RKO (cell line): ENCODE data around the gene VSIG8.

ENCODE experiments used
- DNase-seq: peaks from one replicate; pipeline ENCODE4 v3.0.0-alpha.2; 2016; ENCODE audit warnings: low spot score

VSIG8 gene

GRCh38 chr1:159856576-159856975 is 5.9 kb downstream of the VSIG8 start:
- no peak for DNase-seq

DNA sequence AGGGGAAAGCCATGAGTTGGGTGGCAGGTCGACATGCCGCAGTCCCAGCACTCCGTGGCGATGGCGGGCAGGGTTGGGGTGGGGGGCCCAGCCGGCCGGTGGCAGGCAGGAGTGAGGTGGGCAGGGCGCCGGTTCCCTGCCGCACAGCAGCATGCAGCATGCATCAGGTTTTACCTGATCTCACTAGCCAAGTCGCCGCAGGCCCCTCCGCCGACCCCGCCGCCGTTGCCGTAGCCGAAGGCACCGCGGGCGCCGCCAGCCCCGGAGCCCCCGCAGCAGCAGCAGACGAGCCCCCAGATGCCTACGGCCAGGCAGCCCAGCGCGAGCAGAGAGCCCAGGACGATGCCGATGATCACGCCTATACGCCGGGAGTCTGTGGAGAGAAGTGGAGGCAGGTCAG is 6.7 kb downstream of the VSIG8 start:
- no peak for DNase-seq

- DNase-seq, result peak; percentile 76
Measured at GRCh38 chr1:159854693-159855192, 7.7 kb downstream of the VSIG8 start.

GRCh38 chr1:159854116-159854692 is 8.3 kb downstream of the VSIG8 start:
- DNase-seq, result peak; percentile 31

GRCh38 chr1:159853417-159854115 is 8.9 kb downstream of the VSIG8 start:
- DNase-seq, result no peak

- no peak for DNase-seq
Measured at GRCh38 chr1:159851407-159851806, 11.1 kb downstream of the VSIG8 start.

- no peak for DNase-seq
Measured at GRCh38 chr1:159849626-159850366, 12.7 kb downstream of the VSIG8 start.

DNA sequence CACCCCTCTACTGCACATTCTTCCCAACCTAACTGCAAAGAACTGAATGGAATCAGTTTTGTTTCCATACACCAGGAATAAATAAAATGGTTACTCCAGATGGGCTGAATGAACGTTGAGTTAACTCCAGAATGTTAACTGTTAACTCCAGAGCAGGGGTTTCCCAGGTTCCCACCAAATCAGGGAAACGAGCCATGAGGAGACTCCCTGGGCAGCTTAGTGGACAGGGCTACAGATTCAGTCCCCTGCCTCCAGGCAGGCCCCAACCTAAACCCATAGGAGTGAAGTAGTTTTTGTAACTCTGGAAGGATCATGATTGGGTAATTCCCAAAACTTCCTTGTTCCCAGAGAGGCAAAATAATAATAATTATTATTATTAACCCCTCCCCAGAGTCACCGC is 14.1 kb downstream of the VSIG8 start:
- DNase-seq, result no peak

DNA sequence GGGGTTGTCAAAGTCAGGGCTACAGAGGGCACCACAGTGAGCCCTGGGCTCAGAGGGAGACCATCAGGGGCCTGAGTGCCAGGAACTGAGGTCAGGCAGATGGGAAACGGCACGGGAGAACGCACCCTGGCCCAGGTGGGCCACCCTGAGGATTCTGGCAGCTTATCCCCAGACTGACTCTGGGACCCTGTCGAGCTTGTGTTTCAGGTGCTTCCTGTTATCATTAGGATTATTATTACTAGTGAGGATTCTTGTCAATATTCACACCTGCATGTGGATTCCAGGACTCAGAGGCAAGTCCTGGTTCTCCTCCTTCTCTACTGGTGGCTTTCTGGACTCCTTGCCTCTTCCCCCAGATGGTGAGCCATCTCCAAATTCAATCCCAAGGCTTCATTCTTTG is 15.2 kb downstream of the VSIG8 start:
- DNase-seq, result no peak

GRCh38 chr1:159845751-159846629 is 16.5 kb downstream of the VSIG8 start:
- no peak for DNase-seq

- DNase-seq, result no peak
Measured at GRCh38 chr1:159843459-159843858, 19.0 kb downstream of the VSIG8 start.

GRCh38 chr1:159841749-159842148 is 20.7 kb downstream of the VSIG8 start:
- DNase-seq, result no peak

- no peak for DNase-seq
Measured at GRCh38 chr1:159839116-159839849, 23.2 kb downstream of the VSIG8 start.

DNA sequence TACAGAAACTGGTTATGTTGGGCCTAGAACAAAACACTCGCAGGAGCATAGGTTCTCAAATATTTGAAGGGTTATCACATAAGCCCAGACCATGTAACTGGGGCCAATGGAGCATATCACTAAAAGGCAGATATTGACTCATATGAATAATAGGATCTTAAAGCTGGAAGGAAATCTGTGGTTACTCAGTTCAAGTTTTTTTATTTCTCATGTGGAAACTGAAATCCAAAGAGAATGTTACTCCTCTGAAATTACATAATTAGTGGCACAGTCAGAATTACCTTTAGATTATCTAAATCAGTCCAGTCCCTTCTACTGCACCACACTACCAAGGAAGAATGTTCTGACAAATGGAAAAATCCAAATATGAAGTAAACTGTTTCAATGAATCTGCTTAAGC is 23.7 kb downstream of the VSIG8 start:
- DNase-seq, result no peak

DNA sequence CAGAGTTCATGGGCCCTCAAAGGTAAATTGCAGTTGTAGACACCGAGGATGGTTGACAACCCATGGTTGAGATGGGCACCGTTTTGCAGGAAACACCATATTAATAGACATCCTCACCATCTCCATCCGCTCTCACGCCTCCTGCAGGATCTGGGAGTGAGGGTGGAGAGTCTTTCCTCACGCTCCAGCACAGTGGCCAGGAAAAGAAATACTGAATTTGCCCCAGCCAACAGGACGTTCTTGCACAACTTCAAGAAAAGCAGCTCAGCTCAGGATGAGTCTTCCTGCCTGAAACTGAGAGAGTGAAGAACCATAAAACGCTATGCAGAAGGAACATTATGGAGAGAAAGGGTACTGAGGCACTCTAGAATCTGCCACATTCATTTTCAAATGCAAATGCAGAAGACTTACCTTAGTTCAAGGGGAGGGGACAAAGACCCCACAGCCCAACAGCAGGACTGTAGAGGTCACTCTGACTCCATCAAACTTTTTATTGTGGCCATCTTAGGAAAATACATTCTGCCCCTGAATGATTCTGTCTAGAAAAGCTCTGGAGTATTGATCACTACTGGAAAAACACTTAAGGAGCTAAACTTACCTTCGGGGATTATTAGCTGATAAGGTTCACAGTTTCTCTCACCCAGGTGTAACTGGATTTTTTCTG is 26.5 kb downstream of the VSIG8 start:
- DNase-seq, result no peak

- no peak for DNase-seq
Measured at GRCh38 chr1:159835356-159835755, 27.1 kb downstream of the VSIG8 start.

GRCh38 chr1:159832309-159832708 is 30.1 kb downstream of the VSIG8 start:
- DNase-seq, result no peak

DNA sequence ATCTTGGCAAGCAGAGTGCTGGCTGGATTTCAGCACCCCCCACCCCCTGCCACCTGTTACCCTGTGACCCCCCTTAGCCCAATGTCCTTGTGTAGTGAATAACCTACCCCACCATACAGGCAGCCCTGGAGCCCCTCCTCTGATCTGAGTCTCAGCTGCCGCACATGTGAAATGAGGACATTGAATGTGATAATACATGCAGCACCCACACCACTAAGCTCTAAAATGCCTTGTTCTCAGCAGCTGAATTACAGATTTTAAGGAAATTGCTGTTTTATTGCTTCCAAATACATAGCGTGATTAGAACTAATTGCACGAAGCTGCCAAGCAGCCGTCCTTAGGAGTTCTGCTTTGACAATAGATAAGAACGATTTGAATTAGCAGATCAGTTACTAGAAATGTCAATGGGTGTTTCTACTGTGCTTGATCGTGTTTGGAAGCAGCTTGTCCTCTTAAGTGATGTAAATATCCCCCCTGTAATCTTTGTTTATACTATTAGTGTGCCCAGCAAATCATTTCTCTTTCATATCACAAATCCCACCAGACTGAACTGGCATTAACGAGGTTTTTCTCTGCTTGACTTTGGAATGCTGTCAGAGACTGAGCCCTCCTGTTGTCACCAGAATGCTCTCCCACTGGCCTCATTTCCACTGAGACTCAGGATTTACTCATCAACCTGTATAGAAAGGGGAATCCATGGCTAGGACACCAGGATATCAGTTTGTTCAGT is 30.9 kb downstream of the VSIG8 start:
- no peak for DNase-seq

GRCh38 chr1:159830722-159831121 is 31.7 kb downstream of the VSIG8 start:
- no peak for DNase-seq

DNA sequence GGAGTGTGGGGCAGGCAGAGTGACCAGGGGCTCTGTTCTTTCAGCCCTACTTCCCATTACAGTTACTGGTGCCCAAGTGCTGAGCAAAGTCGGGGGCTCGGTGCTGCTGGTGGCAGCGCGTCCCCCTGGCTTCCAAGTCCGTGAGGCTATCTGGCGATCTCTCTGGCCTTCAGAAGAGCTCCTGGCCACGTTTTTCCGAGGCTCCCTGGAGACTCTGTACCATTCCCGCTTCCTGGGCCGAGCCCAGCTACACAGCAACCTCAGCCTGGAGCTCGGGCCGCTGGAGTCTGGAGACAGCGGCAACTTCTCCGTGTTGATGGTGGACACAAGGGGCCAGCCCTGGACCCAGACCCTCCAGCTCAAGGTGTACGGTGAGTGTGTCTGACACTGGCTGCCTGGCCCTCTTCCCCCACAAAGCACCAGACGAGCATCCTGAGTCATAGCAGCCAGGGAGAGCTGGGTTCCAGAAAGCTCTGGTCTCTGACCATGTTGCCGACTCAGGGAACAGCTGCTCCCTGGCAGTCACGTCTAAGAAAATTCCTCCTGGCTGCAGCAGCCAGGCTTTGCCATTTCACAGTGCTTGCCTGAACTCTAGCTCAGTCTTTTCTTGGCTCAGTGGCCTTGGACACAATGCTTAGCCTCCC is 32.5 kb downstream of the VSIG8 start:
- no peak for DNase-seq
